ENCODE measurements around the gene APOO.

GRCh38 chrX:23945206-23945605, 37.5 kb upstream of the APOO start:
- TF ChIP-seq CTCF (IDR thresholded peaks at IDR 0.05; ENCODE audit: low read depth, low read length, missing input control) (no peak), YY1 (IDR thresholded peaks at IDR 0.05) (no peak), REST (IDR thresholded peaks at IDR 0.05) (no peak), SP1 (IDR thresholded peaks at IDR 0.05) (no peak)
